Panc1 (cell line): ENCODE data around the gene POU2F1. TPM values are rescaled to one million over a fixed set of nuclear protein-coding genes. Genes with fewer than 3 reads are reported as not detected.

ENCODE experiments used
- ATAC-seq: fragments of 200-7000 bp; cut with Tn5 transposase; 2 replicates; pipeline ENCODE4 v1.9.1; 2020; ENCODE audit warnings: mild to moderate bottlenecking, moderate library complexity
- BruUV-seq: library from RNA; stranded (reverse); fragments of 400-500 nt; replicated peaks from 2 replicates; lab custom pipeline; 2021; lab: Mats Ljungman, UMichigan
- CTCF ChIA-PET: fragments of 300-600 bp; sonication (Branson Sonifier 250); formaldehyde crosslinking; loops from one replicate; lab custom pipeline; 2022; ENCODE audit warnings: antibody characterized with exemption; lab: Charles Lee
- POLR2A ChIA-PET: fragments of 300-600 bp; sonication (Branson Sonifier 250); formaldehyde crosslinking; loops from one replicate; lab custom pipeline; 2022; ENCODE audit warnings: antibody characterized with exemption; lab: Charles Lee
- DNase-seq: peaks from one replicate; pipeline ENCODE4 v3.0.0-alpha.2; 2010; ENCODE audit warnings: low read depth, low spot score
- H3K27ac ChIP-seq: 2 replicates; pipeline ENCODE4 v1.5.1; 2011; ENCODE audit warnings: mild to moderate bottlenecking, low read length, inconsistent platforms
- H3K27me3 ChIP-seq: fragments of 200-500 bp; sonication (Bioruptor generic); 2 replicates; pipeline ENCODE4 v1.6.0; 2014; ENCODE audit warnings: low read length, inconsistent platforms; ENCODE audit not compliant: control insufficient read depth, insufficient read depth
- H3K36me3 ChIP-seq: fragments of 200-500 bp; sonication (Bioruptor generic); 2 replicates; pipeline ENCODE4 v1.5.1; 2014; ENCODE audit warnings: inconsistent platforms, mild to moderate bottlenecking, low read length, moderate library complexity; ENCODE audit not compliant: control insufficient read depth, insufficient read depth
- H3K4me1 ChIP-seq: 2 replicates; pipeline ENCODE4 v1.5.1; 2011; ENCODE audit warnings: inconsistent platforms, mild to moderate bottlenecking, low read length, moderate library complexity; ENCODE audit not compliant: control insufficient read depth, insufficient read depth
- H3K4me3 ChIP-seq, 2 experiments: 2 replicates each; pipeline ENCODE4 v1.5.1; 2011 to 2012; ENCODE audit warnings: low read depth in 2 of 2, low read length in 2 of 2, mild to moderate bottlenecking in 2 of 2, inconsistent platforms in 1 of 2, moderate library complexity in 1 of 2
- H3K9me3 ChIP-seq: fragments of 200-500 bp; sonication (Bioruptor generic); 2 replicates; pipeline ENCODE4 v1.5.1; 2014; ENCODE audit warnings: low read depth, mild to moderate bottlenecking, inconsistent platforms, low read length, moderate library complexity; ENCODE audit not compliant: control insufficient read depth, insufficient read depth
- POLR2AphosphoS5 ChIP-seq: IDR thresholded peaks from 2 replicates; pipeline ENCODE4 v1.6.1; 2012; ENCODE audit warnings: mild to moderate bottlenecking, low read depth, low read length, moderate library complexity
- SIN3A ChIP-seq: IDR thresholded peaks from 2 replicates; pipeline ENCODE4 v1.6.1; 2012; ENCODE audit warnings: low read depth, mild to moderate bottlenecking, low read length, moderate library complexity, borderline replicate concordance; ENCODE audit not compliant: insufficient read depth
- TCF7L2 ChIP-seq: IDR thresholded peaks from 2 replicates; pipeline ENCODE4 v1.6.1; 2011; ENCODE audit warnings: mild to moderate bottlenecking, low read depth, low read length, inconsistent platforms
- in situ Hi-C: cut with HindIII; loops from 2 replicates; pipeline ENCODE4 v1.10.0; 2016; ENCODE audit warnings: low sequenced_read_pairs, low pct_unique_long_range_greater_than_20kb
- intact Hi-C: fragments of 100-400 bp; cut with micrococcal nuclease; formaldehyde crosslinking; loops from one replicate; pipeline ENCODE4 v1.10.0; 2022; ENCODE audit not compliant: unreplicated experiment
- total RNA-seq: library from RNA; stranded (reverse); gene quantifications from one replicate; pipeline ENCODE4 v1.2.1, GENCODE V29; 2021; ENCODE audit not compliant: unreplicated experiment
- TF ChIP-seq, protein P1 (sequence below): fragments of 450-650 bp; IDR thresholded peaks from 2 replicates; pipeline ENCODE4 v1.5.1; 2017; ENCODE audit warnings: mild to moderate bottlenecking
- TF ChIP-seq, protein P2 (sequence below), 2 experiments: IDR thresholded peaks; 2 replicates each; pipeline ENCODE4 v1.6.1; 2011 to 2012; ENCODE audit warnings: low read depth in 2 of 2, control low read depth in 1 of 2, low read length in 1 of 2, mild to moderate bottlenecking in 1 of 2, moderate library complexity in 1 of 2; ENCODE audit not compliant: insufficient read depth in 1 of 2

Gene POU2F1
- total RNA-seq, 1 experiment from 2014 or later: 17.1 TPM

DNA sequence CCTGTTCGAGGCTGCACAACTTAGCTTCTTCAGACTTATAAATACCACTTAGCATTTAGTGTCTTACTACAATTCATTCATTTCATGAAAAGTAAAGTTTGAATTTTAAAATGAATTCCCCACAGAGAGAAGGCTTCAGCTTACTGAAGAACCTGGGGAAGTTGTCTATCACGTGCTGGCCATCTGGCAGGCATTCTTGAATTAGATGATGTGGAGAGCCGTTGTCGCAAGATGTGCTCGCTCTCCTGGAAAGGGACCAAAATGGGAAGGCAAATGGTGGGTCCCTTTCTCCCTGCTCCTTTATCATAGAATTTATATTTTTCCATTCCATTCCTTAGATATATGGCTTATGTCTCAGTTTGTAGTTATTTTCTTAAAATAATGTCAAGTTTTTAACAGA lies 207.2 kb downstream of the POU2F1 start:
- in situ Hi-C loops: no loop called here
- POLR2A ChIA-PET: no interaction called here
- DNase-seq: no peak
- no peaks in the 10 kb centered on the region for H3K4me1 ChIP-seq
- TF ChIP-seq, protein P1, sequence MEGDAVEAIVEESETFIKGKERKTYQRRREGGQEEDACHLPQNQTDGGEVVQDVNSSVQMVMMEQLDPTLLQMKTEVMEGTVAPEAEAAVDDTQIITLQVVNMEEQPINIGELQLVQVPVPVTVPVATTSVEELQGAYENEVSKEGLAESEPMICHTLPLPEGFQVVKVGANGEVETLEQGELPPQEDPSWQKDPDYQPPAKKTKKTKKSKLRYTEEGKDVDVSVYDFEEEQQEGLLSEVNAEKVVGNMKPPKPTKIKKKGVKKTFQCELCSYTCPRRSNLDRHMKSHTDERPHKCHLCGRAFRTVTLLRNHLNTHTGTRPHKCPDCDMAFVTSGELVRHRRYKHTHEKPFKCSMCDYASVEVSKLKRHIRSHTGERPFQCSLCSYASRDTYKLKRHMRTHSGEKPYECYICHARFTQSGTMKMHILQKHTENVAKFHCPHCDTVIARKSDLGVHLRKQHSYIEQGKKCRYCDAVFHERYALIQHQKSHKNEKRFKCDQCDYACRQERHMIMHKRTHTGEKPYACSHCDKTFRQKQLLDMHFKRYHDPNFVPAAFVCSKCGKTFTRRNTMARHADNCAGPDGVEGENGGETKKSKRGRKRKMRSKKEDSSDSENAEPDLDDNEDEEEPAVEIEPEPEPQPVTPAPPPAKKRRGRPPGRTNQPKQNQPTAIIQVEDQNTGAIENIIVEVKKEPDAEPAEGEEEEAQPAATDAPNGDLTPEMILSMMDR: no peak
- no peak for TF ChIP-seq SIN3A
- no peak for TF ChIP-seq TCF7L2
- TF ChIP-seq, protein P2, sequence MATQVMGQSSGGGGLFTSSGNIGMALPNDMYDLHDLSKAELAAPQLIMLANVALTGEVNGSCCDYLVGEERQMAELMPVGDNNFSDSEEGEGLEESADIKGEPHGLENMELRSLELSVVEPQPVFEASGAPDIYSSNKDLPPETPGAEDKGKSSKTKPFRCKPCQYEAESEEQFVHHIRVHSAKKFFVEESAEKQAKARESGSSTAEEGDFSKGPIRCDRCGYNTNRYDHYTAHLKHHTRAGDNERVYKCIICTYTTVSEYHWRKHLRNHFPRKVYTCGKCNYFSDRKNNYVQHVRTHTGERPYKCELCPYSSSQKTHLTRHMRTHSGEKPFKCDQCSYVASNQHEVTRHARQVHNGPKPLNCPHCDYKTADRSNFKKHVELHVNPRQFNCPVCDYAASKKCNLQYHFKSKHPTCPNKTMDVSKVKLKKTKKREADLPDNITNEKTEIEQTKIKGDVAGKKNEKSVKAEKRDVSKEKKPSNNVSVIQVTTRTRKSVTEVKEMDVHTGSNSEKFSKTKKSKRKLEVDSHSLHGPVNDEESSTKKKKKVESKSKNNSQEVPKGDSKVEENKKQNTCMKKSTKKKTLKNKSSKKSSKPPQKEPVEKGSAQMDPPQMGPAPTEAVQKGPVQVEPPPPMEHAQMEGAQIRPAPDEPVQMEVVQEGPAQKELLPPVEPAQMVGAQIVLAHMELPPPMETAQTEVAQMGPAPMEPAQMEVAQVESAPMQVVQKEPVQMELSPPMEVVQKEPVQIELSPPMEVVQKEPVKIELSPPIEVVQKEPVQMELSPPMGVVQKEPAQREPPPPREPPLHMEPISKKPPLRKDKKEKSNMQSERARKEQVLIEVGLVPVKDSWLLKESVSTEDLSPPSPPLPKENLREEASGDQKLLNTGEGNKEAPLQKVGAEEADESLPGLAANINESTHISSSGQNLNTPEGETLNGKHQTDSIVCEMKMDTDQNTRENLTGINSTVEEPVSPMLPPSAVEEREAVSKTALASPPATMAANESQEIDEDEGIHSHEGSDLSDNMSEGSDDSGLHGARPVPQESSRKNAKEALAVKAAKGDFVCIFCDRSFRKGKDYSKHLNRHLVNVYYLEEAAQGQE (IDR thresholded peaks at IDR 0.05; ENCODE audit: insufficient read depth in 1 of 2, low read depth in 2 of 2, low read length in 1 of 2): no peak
- TF ChIP-seq POLR2AphosphoS5: no peak
- no peaks in the 10 kb centered on the region for H3K27me3 ChIP-seq
- CTCF ChIA-PET: no interaction called here
- ATAC-seq: no peak
- no peaks in the 10 kb centered on the region for H3K9me3 ChIP-seq
- no peak overlapping the region for H3K27ac ChIP-seq
- no peak overlapping the region for H3K4me3 ChIP-seq
- intact Hi-C loops: no loop called here
- BruUV-seq: no TSS peak
- H3K36me3 ChIP-seq: no peaks in the 10 kb centered on the region

DNA sequence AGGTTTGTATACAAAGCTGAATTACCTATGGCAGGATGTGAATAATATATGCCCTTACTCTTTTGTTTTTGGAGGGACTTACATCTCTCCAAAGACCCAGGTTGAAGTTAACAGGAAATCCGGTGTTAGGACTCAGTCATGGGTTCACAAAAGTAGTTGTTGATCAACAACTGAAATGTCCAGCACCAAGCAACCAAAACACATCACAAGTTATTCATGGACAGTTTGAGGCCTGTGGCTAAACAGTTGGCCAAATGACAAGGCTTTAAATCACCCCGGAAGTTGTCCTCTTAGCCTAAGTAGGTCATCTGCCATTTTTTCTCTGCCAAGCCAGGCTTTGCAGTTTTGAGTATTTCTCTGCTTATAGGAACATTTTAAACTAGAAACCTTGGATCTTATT lies 207.7 kb downstream of the POU2F1 start:
- intact Hi-C loops: no loop called here
- DNase-seq (no peak), ATAC-seq (no peak)
- no peak overlapping the region for H3K4me3 ChIP-seq
- TF ChIP-seq POLR2AphosphoS5 (no peak), TCF7L2 (no peak), SIN3A (no peak)
- TF ChIP-seq, protein P1: no peak
- TF ChIP-seq, protein P2 (IDR thresholded peaks at IDR 0.05; ENCODE audit: insufficient read depth in 1 of 2, low read depth in 2 of 2, low read length in 1 of 2): no peak
- H3K36me3 ChIP-seq: no peaks in the 10 kb centered on the region
- ChIA-PET POLR2A (no interaction called here), CTCF (no interaction called here)
- no peaks in the 10 kb centered on the region for H3K27me3 ChIP-seq
- no peaks in the 10 kb centered on the region for H3K9me3 ChIP-seq
- no peaks in the 10 kb centered on the region for H3K4me1 ChIP-seq
- H3K27ac ChIP-seq: no peak overlapping the region
- no TSS peak for BruUV-seq
- in situ Hi-C loops: no loop called here
